Activated effector memory CD4-positive, alpha-beta T cell treated with anti-CD3 and anti-CD28 coated beads, Interleukin-2, amount 50 U/mL, for 16 hours (primary cell): ENCODE measurements around the gene C2CD5.

Experiments used
- DNase-seq: peaks from one replicate; pipeline ENCODE4 v3.0.0-alpha.2; 2020

C2CD5 gene

DNA sequence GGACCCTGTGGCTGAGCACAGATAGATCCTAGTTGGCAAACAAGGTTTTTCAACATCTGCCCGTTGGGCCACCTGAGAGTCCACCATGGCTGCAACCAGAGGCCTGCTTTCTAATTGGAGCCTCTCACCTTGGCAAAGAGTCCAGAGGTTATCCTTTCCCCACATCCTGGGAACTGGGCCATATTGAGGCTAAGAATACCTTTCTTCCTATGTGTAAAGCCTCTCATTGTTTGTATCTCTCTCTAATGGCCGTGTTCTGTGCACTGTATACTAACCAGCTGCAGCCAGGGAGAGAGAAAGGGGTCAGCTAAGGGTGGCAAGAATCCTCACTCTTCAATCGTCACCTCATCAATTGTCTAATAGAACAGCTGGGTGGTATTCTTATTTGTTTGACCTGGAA is 130.8 kb downstream of the C2CD5 start:
- no peak for DNase-seq

DNA sequence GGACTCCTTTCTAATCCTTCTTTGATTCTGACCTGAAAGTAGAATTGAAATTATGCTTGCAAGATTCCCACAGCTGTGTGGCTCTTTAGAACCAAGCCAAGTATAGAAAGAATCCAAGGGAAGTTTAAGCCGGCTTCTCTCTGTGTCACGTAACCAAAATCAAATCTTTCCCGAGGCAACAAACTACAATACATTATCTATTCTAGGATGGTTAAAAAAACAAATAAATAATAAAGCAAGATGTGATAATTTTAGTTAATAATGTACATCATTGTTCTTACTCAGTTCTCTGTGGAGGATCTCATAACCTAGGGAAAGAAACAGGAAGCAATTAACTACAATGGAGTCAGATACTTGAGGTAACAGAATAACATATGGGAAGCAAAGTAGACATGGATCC is 131.8 kb downstream of the C2CD5 start:
- DNase-seq: no peak

DNA sequence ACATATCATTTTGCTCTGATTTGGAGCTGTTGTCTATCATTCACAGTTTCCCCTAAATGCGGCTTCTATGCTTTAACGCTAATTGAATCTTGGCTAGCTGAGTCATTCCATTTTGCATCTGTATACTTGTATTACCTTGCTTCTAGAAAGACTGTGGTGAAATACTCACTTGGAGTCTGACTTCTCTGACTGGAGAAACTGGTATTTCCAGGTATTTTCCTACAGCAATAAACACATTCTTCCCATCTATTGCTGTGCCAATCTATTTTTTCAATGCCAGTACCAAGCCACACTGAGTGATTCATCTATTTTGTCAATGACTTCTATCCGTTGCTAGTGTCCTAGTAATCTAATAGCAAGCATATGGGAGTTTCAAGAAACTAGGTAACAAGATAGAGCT is 133.9 kb downstream of the C2CD5 start:
- DNase-seq: no peak

DNA sequence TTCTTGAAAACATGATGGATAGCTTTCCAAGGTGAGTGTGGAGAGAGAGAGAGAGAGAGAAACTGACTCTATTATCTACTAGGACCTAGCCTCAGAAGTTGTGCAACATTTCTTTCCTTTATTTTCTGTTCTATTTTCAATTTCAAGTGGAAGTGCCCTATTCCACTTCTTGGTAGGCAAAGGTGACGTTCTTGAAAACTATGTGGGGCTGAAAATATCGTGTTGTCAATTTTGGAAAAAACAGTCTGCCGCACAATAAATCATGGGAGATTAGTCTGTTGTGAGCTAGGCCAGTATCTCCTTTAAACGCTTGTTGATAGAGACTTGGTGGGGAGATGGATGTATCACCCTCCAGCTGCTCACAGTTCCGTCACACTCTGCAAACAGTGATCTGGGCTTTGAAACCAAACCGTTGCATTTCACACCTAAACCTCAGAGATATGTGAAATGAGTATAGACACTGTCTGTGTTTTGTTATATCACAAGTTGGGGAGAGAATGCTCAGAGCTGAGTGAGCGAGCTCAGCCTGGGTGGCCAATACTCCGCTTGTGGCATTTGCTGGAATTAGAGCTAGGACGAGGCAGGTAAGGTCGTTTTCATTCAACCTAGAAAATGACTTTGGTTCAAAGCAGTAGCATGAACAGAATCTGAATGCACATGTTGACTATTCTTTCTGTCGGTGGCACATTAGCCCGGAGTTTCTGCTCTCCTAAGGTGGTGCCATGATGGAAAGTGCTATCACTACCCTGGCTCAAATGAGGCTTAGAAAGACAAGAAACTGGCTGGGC is 134.8 kb downstream of the C2CD5 start:
- peak; percentile 76 for DNase-seq

DNA sequence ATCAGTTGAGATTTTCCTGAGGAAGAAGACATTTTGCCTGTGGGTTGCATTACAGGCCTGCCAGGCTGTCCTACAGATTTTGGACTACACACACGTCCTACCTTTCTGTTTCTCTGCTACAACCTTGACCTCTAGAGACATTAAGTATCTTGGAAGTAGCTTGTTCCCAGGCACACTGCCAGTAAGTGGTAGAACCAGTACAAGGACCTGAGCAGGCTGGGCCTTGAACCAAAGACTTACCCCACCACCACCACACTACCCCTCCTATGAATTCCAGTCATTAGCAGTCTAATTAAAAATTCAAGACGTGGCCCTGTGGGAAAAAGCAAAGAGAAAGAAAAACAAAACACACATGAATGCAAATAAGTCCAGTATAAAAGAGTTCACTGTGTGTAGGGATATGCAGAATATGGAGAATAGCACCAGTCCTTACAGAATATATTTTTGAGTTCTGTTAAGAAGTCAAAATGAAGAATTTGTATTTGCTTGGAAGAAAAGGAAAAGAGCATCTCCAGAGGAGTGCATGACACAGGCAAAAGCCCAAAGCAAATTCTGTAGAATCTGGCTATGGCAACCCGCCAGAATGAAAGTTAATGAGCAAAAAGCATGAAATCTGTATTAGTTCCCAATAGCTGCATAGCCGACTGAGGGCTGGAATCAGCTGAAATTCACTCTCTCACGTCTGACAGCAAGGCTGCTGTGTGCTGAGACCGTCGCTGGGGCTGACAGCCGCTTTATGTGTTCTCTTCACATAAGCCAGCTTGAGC is 135.5 kb downstream of the C2CD5 start:
- peak; percentile 64 for DNase-seq

DNA sequence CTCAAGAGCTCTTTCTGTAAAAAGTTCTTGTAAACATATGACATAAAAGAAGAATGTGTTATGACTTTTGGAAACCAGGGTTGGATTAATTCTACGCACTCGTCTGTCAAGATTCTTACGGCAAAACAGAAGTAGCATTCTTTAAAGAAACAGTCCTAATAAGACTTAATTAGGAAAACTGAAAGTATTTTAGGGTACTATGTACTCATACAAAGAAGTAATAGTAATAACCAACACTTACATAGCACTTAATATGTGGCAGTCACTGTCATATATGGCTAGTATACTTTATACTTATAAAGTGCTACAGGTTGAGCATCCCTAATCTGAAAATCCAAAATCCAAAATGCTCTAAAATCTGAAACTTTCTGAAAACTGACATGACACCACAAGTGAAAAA is 136.9 kb downstream of the C2CD5 start:
- no peak for DNase-seq

DNA sequence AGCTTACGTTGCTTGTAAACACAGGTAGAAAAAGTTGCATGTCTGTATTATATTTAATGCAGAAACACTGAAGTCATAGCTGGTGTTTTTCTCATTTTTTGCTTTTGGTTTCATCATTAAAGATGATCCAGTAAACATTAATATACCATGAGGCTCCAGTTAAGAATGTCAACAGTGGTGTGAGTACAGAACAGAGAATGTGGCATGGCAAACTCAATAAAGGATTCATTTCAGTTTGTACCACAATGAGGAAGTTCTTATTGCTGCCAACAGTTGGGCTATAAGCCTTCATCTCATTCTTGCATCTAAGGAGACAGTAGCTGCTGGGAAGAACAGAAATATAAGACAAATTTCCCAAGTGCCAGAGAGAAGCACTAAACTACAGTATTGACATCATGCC is 137.7 kb downstream of the C2CD5 start:
- no peak for DNase-seq

DNA sequence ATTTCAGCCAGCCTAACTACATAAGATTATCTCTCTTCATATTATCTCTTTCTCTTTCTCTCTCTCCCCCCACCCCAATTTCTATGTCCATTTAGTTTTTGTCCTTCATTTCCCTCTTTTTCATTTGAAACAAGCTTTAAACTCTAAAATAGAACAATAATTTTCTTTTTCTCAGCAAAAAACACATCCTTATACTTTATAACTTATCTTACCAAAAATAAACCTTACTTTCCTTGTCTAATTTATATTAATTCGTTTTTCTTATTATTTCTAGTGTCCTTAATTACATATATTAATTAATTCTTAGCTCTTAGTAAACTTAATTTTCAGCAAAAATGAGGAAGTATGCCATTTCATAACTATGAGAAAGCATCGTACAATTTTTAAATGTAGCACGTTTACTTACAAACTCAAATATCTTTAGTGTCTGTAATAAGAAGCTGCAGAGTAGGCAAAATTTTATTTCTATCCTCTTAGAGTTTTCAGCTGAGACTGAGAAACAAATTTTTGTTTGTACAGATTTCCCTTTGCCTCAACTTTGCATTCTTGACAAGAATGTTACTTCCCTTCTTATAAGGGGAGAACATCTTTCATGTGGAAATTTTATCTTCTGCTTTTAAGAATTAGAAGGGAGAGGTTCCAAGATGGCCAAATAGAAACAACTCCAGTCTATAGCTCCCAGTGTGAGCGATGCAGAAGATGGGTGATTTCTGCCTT is 144.7 kb downstream of the C2CD5 start:
- DNase-seq: no peak
